B cell (primary cell): ENCODE measurements around the gene ARPIN. TPM values are rescaled to one million over a fixed set of nuclear protein-coding genes. Genes with fewer than 3 reads are reported as not detected.
"Not testable (repeated sequence)": the region's sequence is repeated elsewhere in the genome, so short reads cannot be mapped to it uniquely, and the experiment has no call there.

Experiments
- ATAC-seq: fragments of 200-7000 bp; cut with Tn5 transposase; one replicate; pipeline ENCODE4 v1.10.0; 2021; ENCODE audit warnings: low read depth, mild to moderate bottlenecking, moderate number of reproducible peaks, moderate library complexity
- CTCF ChIA-PET: fragments of 350-600 bp; sonication (Branson Sonifier 250); formaldehyde crosslinking; loops from one replicate; lab custom pipeline; 2021; ENCODE audit warnings: antibody characterized with exemption, inconsistent platforms; lab: Charles Lee
- POLR2A ChIA-PET: fragments of 350-600 bp; sonication (Branson Sonifier 250); formaldehyde crosslinking; loops from one replicate; lab custom pipeline; 2021; ENCODE audit warnings: antibody characterized with exemption; lab: Charles Lee
- DNase-seq: peaks from one replicate; pipeline ENCODE4 v3.0.0; 2013
- H2AFZ ChIP-seq: 2 replicates; pipeline ENCODE4 v1.6.1; 2012; ENCODE audit warnings: mild to moderate bottlenecking, low read depth, low read length; ENCODE audit not compliant: insufficient read depth, poor library complexity, severe bottlenecking
- H3K27ac ChIP-seq, 2 donors: 1 replicate in 1 of 2; 2 replicates in 1 of 2; pipeline ENCODE4 v1.5.1; 2012 to 2013; ENCODE audit warnings: low read length in 2 of 2, mild to moderate bottlenecking in 2 of 2, moderate library complexity in 1 of 2
- H3K27me3 ChIP-seq, 4 experiments: fragments of 200-600 bp in 1 of 4; sonication (generic) in 1 of 4; replicated peaks in 1 of 4; 1 replicate in 2 of 4; 2 replicates in 2 of 4; pipeline versions ENCODE4 v1.6.1 to v1.7.0; 2013 to 2016; ENCODE audit warnings: low read length in 3 of 4, mild to moderate bottlenecking in 2 of 4, mixed read lengths in 1 of 4, moderate library complexity in 1 of 4; ENCODE audit not compliant: insufficient read depth in 4 of 4, control insufficient read depth in 3 of 4; ENCODE audit errors: control extremely low read depth in 1 of 4
- H3K36me3 ChIP-seq, 2 experiments: replicated peaks in 1 of 2; 1 replicate in 1 of 2; 2 replicates in 1 of 2; pipeline versions ENCODE4 v1.6.1 to v1.7.1; 2013; ENCODE audit warnings: low read length in 1 of 2; ENCODE audit not compliant: insufficient read depth in 2 of 2, control insufficient read depth in 1 of 2; ENCODE audit errors: control extremely low read depth in 1 of 2, extremely low read depth in 1 of 2
- H3K4me1 ChIP-seq, 2 donors: fragments of 200-600 bp in 1 of 2; sonication (generic) in 1 of 2; 1 replicate in 1 of 2; 2 replicates in 1 of 2; pipeline versions ENCODE4 v1.5.1 to v1.6.1; 2013 to 2017; ENCODE audit warnings: low read length in 2 of 2; ENCODE audit not compliant: control insufficient read depth in 2 of 2, insufficient read depth in 2 of 2
- H3K4me2 ChIP-seq: replicated peaks from 2 replicates; pipeline ENCODE3; 2012; ENCODE audit warnings: mild to moderate bottlenecking, low read depth, low read length; ENCODE audit not compliant: poor library complexity, severe bottlenecking
- H3K4me3 ChIP-seq, 5 experiments: fragments of 200-600 bp in 1 of 5; sonication (generic) in 1 of 5; 1 replicate in 3 of 5; 2 replicates in 2 of 5; pipeline versions ENCODE4 v1.5.1 to v1.7.0; 2011 to 2016; ENCODE audit warnings: low read length in 4 of 5, mild to moderate bottlenecking in 4 of 5, low read depth in 2 of 5, control low read depth in 1 of 5, moderate library complexity in 1 of 5; ENCODE audit not compliant: insufficient read depth in 1 of 5; ENCODE audit errors: control extremely low read depth in 1 of 5, extremely low read depth in 1 of 5
- H3K79me2 ChIP-seq: fragments of 200-600 bp; sonication (generic); one replicate; pipeline ENCODE4 v1.6.0; 2016; ENCODE audit warnings: low read length; ENCODE audit not compliant: control insufficient read depth, insufficient read depth
- H3K9ac ChIP-seq: fragments of 200-600 bp; sonication (generic); 2 replicates; pipeline ENCODE4 v1.6.1; 2017; ENCODE audit warnings: mild to moderate bottlenecking, low read length, moderate library complexity
- H3K9me3 ChIP-seq, 3 donors: one replicate each; pipeline versions ENCODE4 v1.6.1 to v1.7.1; 2013; ENCODE audit warnings: low read length in 2 of 3; ENCODE audit not compliant: control insufficient read depth in 2 of 3, insufficient read depth in 1 of 3; ENCODE audit errors: control extremely low read depth in 1 of 3
- H4K20me1 ChIP-seq: 2 replicates; pipeline ENCODE4 v1.6.0; 2012; ENCODE audit warnings: mild to moderate bottlenecking, low read length; ENCODE audit not compliant: insufficient read depth, control insufficient read depth, poor library complexity, severe bottlenecking
- H3K27ac Mint-ChIP-seq: one replicate; pipeline ENCODE4 v1.8.0; 2021; ENCODE audit warnings: mixed read lengths
- H3K27me3 Mint-ChIP-seq: one replicate; pipeline ENCODE4 v1.8.0; 2021; ENCODE audit warnings: mixed read lengths
- H3K4me1 Mint-ChIP-seq: one replicate; pipeline ENCODE4 v1.8.0; 2021; ENCODE audit warnings: mixed read lengths
- H3K4me3 Mint-ChIP-seq: one replicate; pipeline ENCODE4 v1.8.0; 2021; ENCODE audit warnings: mixed read lengths
- H3K9me3 Mint-ChIP-seq: one replicate; pipeline ENCODE4 v1.8.0; 2022; ENCODE audit warnings: mixed read lengths; ENCODE audit not compliant: insufficient read depth
- EZH2 ChIP-seq: IDR thresholded peaks from 2 replicates; pipeline ENCODE4 v1.6.1; 2012; ENCODE audit warnings: borderline replicate concordance, low read depth, mild to moderate bottlenecking, moderate library complexity, low read length; ENCODE audit not compliant: insufficient read depth, poor library complexity, severe bottlenecking
- WGBS: methylation state at CpG from one replicate; pipeline ENCODE4 v1.1.5; 2013; ENCODE audit warnings: missing lambda C conversion rate; ENCODE audit not compliant: insufficient coverage; 5-methylcytosine and 5-hydroxymethylcytosine counted together
- intact Hi-C: fragments of 100-400 bp; cut with micrococcal nuclease; formaldehyde crosslinking; loops from one replicate; pipeline ENCODE4 v1.10.0; 2022
- polyA plus RNA-seq: library from polyadenylated mRNA; depleted of rRNA; stranded (reverse); fragments of >200 nt; gene quantifications from 2 replicates; pipeline ENCODE4 v1.2.3, GENCODE V29; 2012
- total RNA-seq, 2 donors: library from RNA; stranded (reverse); fragments of 120-200 nt in 1 of 2; gene quantifications; 1 replicate in 1 of 2; 2 replicates in 1 of 2; pipeline versions ENCODE4 v1.2.3 to v1.2.4, GENCODE V29; 2013 to 2022
- TF ChIP-seq, protein P1 (sequence below): fragments of 200-600 bp; IDR thresholded peaks from one replicate; pipeline ENCODE4 v1.8.0; 2022; ENCODE audit warnings: antibody characterized with exemption, mild to moderate bottlenecking

The ARPIN gene
- total and polyA plus RNA-seq, 2 donors (not counting 1 experiment from before 2014, with no cell fraction given), result 0.10 TPM

DNA sequence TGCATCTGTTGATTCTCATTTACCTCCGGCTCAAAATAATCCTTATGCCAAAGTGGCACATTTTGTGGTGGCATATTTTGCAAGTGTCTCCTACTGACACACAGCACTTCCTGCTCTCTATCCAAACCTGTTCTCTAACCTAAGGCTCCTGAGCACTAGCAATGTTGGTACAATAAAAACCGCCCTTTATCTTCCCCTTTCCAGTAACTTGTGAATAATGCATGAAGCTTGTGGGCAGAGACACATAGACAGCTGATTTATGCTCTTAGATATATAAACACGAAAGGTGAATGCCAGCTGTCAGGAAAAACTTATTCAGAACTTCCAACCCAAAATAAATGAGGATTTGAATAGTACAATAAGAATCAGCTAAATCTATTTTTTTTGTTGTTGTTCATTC lies 34.6 kb upstream of the ARPIN start:
- Mint-ChIP-seq H3K4me1 (no peaks in the 10 kb centered on the region), H3K27ac (no peak overlapping the region), H3K27me3 (no peaks in the 10 kb centered on the region), H3K4me3 (no peak overlapping the region), H3K9me3 (no peaks in the 10 kb centered on the region)
- CTCF ChIA-PET, result no interaction called here
- no peaks in the 10 kb centered on the region for H3K27me3 ChIP-seq
- no peaks in the 10 kb centered on the region for H3K9me3 ChIP-seq
- ATAC-seq, result no peak
- TF ChIP-seq, protein P1, sequence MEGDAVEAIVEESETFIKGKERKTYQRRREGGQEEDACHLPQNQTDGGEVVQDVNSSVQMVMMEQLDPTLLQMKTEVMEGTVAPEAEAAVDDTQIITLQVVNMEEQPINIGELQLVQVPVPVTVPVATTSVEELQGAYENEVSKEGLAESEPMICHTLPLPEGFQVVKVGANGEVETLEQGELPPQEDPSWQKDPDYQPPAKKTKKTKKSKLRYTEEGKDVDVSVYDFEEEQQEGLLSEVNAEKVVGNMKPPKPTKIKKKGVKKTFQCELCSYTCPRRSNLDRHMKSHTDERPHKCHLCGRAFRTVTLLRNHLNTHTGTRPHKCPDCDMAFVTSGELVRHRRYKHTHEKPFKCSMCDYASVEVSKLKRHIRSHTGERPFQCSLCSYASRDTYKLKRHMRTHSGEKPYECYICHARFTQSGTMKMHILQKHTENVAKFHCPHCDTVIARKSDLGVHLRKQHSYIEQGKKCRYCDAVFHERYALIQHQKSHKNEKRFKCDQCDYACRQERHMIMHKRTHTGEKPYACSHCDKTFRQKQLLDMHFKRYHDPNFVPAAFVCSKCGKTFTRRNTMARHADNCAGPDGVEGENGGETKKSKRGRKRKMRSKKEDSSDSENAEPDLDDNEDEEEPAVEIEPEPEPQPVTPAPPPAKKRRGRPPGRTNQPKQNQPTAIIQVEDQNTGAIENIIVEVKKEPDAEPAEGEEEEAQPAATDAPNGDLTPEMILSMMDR, result no peak
- TF ChIP-seq EZH2, result no peak
- no peaks in the 10 kb centered on the region for H3K4me1 ChIP-seq
- intact Hi-C loops, result no loop called here
- POLR2A ChIA-PET, result no interaction called here
- H3K27ac ChIP-seq, result no peak overlapping the region
- WGBS, result no CpG with 5 or more reads among the region's 3 CpGs
- H2AFZ ChIP-seq, result no peak overlapping the region
- H3K4me3 ChIP-seq, result no peak overlapping the region
- H3K4me2 ChIP-seq, result no peak overlapping the region
- no peaks in the 10 kb centered on the region for H3K36me3 ChIP-seq
- no peak for DNase-seq
- no peaks in the 10 kb centered on the region for H4K20me1 ChIP-seq
- no peak overlapping the region for H3K9ac ChIP-seq
- H3K79me2 ChIP-seq, result no peaks in the 10 kb centered on the region

DNA sequence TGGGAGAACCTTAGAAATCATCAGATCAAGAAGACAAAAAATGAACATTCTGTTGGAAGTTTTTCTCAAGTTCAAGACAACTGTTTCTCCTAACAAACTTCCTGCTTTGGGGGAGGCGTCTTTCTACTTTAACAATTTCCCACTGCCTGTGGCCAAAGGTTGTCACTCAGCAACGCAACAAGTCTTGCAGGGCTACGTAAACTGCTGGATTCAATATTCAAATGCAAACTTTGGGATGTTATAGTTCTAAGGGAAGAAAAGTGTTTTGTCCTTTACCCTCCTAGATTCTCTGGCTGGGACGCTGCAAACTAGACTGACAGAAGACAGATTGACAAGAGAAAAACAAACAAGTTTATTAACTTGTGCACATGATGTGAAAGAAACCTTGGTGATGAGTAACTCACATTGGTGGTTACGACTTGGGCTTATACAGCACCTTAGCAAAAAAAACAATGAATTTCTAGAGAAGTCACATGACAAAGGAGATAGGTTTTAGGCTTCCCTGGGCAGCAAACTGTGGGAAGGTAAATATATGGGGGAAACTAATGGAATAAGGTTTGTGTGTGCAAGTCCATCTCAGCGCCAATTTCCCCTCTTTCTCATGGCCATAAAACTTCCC lies 34.0 kb upstream of the ARPIN start:
- POLR2A ChIA-PET, result no interaction called here
- H3K4me3 Mint-ChIP-seq, result no peak overlapping the region
- Histone ChIP-seq H3K79me2 (no peaks in the 10 kb centered on the region), H3K27ac (no peak overlapping the region), H3K4me1 (no peaks in the 10 kb centered on the region), H4K20me1 (no peaks in the 10 kb centered on the region), H3K4me2 (no peak overlapping the region), H3K4me3 (no peak overlapping the region), H3K36me3 (no peaks in the 10 kb centered on the region), H2AFZ (no peak overlapping the region), H3K9ac (no peak overlapping the region), H3K9me3 (no peaks in the 10 kb centered on the region), H3K27me3 (no peaks in the 10 kb centered on the region)
- 100% methylated on average over 1 of the region's 6 CpGs for WGBS
- CTCF ChIA-PET, result no interaction called here
- intact Hi-C loops, result no loop called here
- ATAC-seq, result no peak
- no peaks in the 10 kb centered on the region for H3K4me1 Mint-ChIP-seq
- no peaks in the 10 kb centered on the region for H3K27me3 Mint-ChIP-seq
- DNase-seq, result no peak
- H3K9me3 Mint-ChIP-seq, result no peaks in the 10 kb centered on the region
- H3K27ac Mint-ChIP-seq, result no peak overlapping the region
- TF ChIP-seq, protein P1, result no peak
- no peak for TF ChIP-seq EZH2

DNA sequence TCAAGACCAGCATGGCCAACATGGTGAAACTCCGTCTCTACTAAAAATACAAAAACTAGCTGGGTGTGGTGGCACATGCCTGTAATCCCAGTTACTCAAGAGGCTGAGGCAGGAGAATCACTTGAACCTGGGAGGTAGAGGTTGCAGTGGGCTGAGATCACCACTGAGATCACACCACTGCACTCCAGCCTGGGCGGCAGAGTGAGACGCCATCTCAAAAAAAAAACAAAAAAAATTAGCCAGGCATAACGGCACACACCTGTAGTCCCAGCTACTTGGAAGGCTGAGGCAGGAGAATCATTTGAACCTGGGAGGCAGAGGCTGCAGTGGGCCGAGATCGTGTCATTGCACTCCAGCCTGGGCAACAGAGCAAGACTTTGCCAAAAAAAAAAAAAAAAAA lies 31.0 kb upstream of the ARPIN start:
- H2AFZ ChIP-seq, DNase-seq, POLR2A ChIA-PET, H3K79me2 ChIP-seq, H4K20me1 ChIP-seq, H3K4me3 Mint-ChIP-seq, H3K27me3 Mint-ChIP-seq, H3K9me3 ChIP-seq, H3K4me1 ChIP-seq, H3K27ac ChIP-seq, H3K4me1 Mint-ChIP-seq, H3K36me3 ChIP-seq, H3K9ac ChIP-seq, H3K4me3 ChIP-seq, intact Hi-C loops, H3K27me3 ChIP-seq, H3K4me2 ChIP-seq, H3K9me3 Mint-ChIP-seq, ATAC-seq, H3K27ac Mint-ChIP-seq: not testable (repeated sequence)
- CTCF ChIA-PET, result interaction anchor here (0.7 kb wide), 1 partner anchor 178 kb away, joined by 4 read pairs; no protein-coding TSS in a partner anchor
- 100% methylated on average over 2 of the region's 6 CpGs for WGBS
